Right cardiac atrium (tissue), 5 donors: ENCODE data around the gene CLEC4M. TPM values are rescaled to one million over a fixed set of nuclear protein-coding genes. Genes with fewer than 3 reads are reported as not detected.
A peak's percentile ranks its signal among the peaks of the same experiment; 100 is the strongest.

Experiments
- ATAC-seq, 2 donors: fragments of 200-7000 bp; cut with Tn5 transposase; one replicate each; pipeline versions ENCODE4 v1.8.0 to v1.9.1; 2020; ENCODE audit warnings: moderate library complexity in 2 of 2, mild to moderate bottlenecking in 1 of 2
- DNase-seq, 3 donors: peaks; one replicate each; pipeline ENCODE4 v3.0.0-alpha.2; 2020
- H3K27ac ChIP-seq: one replicate; pipeline ENCODE4 v1.5.1; 2013; ENCODE audit warnings: mild to moderate bottlenecking, low read length, control low read depth, moderate library complexity
- H3K27me3 ChIP-seq: one replicate; pipeline ENCODE4 v1.6.1; 2013; ENCODE audit not compliant: control insufficient read depth, insufficient read depth
- H3K4me1 ChIP-seq: one replicate; pipeline ENCODE4 v1.6.1; 2013; ENCODE audit warnings: low read length; ENCODE audit not compliant: control insufficient read depth, insufficient read depth
- H3K4me3 ChIP-seq: one replicate; pipeline ENCODE4 v1.5.1; 2013; ENCODE audit warnings: low read length, control low read depth
- H3K9me3 ChIP-seq: one replicate; pipeline ENCODE4 v1.6.1; 2013; ENCODE audit warnings: low read length; ENCODE audit not compliant: control insufficient read depth
- WGBS: extraction: QIAGEN DNeasy Blood & Tissue Kit; methylation state at CpG from one replicate; pipeline ENCODE4 v1.1.7; 2013; 5-methylcytosine and 5-hydroxymethylcytosine counted together
- intact Hi-C, 4 donors: fragments of 100-400 bp; cut with DNase I; formaldehyde crosslinking; loops; one replicate each; pipeline versions ENCODE4 v1.11.0 to v1.14.0; 2022 to 2023
- long read RNA-seq, 4 donors: library from polyadenylated mRNA; unstranded; transcript quantifications; one replicate each; pipeline ENCODE4 v2.0.0, GENCODE V29; 2020 to 2021
- polyA plus RNA-seq: library from polyadenylated mRNA; stranded (reverse); fragments of 200-250 nt; gene quantifications from one replicate; pipeline ENCODE4 v1.2.3, GENCODE V29; 2013
- total RNA-seq, 4 donors: library from RNA; stranded (reverse); fragmentation: NEBNext Ultra II Directional; extraction: Animal tissue kit (Norgen Biotek cat#: 25700); gene quantifications; one replicate each; pipeline ENCODE4 v1.2.1, GENCODE V29; 2021
- donor health status: healthy with polysubstance abuse.
- donor health status: DM: no; HTN: yes; CAD: no.
- donor health status: DM: no; HTN: no; CAD: no.
- donor health status: DM: no; HTN: yes; CAD: no; lungs with severe emphysema.
- donor health status: DM: yes; HTN: yes; CAD: no.

The CLEC4M gene, protein sequence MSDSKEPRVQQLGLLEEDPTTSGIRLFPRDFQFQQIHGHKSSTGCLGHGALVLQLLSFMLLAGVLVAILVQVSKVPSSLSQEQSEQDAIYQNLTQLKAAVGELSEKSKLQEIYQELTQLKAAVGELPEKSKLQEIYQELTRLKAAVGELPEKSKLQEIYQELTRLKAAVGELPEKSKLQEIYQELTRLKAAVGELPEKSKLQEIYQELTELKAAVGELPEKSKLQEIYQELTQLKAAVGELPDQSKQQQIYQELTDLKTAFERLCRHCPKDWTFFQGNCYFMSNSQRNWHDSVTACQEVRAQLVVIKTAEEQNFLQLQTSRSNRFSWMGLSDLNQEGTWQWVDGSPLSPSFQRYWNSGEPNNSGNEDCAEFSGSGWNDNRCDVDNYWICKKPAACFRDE
- total RNA-seq (not detected), polyA plus RNA-seq (not detected)
- long read RNA-seq, donor 1: 0 reads
- long read RNA-seq, donor 2: 0 reads
- long read RNA-seq, donor 3: 0 reads
- long read RNA-seq, donor 4: 0 reads

DNA sequence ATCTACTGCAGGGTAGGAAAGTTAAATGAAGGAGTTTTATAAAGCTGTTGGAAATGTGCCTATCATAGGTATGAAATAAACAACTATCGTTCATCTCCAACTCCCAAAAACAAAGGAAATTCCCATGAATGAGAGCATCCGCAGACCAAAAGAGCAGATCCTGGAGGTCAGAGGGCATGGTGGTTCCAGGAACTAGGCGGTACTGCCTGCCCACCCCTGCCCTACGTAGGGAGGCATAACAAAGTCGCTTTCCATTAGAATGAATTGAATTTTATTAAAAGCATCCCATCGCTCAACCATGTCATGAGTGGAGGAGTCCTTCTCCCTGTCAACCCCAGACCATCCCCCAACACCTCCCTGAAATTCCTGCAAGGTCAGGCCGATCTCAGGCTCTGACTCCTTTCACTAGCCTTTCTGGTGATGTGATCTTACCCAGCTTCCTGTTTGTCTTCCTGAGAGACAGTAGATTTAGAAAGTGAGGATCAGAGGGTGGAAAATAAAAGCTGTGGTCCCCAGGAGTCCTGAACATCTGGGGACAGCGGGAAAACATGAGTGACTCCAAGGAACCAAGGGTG lies at the start of gene CLEC4M:
Gene CLEC4M, plus strand, starts transcription at position 525 of the 575 bp plus-strand sequence. Its CDS starts 24 bp downstream, at position 549.
- WGBS: 61% methylated on average over 8 of the region's 8 CpGs
- ATAC-seq: no peak
- Histone ChIP-seq H3K4me1 (no peaks in the 10 kb centered on the region), H3K9me3 (no peaks in the 10 kb centered on the region), H3K27me3 (no peaks in the 10 kb centered on the region), H3K4me3 (no peak within 1 kb of the TSS), H3K27ac (no peak within 1 kb of the TSS)
- intact Hi-C loops: no loop called here
- DNase-seq: no peak

DNA sequence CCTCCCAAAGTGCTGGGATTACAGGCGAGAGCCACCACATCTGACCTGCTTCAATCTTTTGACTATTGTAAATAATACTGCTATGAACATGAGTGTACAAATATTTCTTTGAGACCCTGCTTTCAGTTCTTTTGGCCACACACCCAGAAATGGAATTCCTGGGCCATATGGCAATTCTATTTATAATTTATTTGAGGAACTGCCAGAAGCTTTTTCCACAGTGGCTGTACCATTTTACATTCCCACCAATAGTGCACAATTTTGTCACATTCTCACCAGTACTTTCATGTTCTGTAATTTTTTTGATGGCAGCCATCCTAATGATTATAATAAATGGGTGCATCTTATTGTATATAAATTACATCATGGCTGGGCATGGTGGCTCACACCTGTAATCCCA lies 47.4 kb upstream of the CLEC4M start:
- Histone ChIP-seq H3K4me3 (no peak overlapping the region), H3K4me1 (no peaks in the 10 kb centered on the region), H3K27ac (no peak overlapping the region), H3K27me3 (no peaks in the 10 kb centered on the region), H3K9me3 (peaks cover 1% of the 10 kb centered on the region)
- ATAC-seq: no peak
- DNase-seq: no peak
- WGBS: 88% methylated on average over 1 of the region's 1 CpG
- intact Hi-C loops: no loop called here

DNA sequence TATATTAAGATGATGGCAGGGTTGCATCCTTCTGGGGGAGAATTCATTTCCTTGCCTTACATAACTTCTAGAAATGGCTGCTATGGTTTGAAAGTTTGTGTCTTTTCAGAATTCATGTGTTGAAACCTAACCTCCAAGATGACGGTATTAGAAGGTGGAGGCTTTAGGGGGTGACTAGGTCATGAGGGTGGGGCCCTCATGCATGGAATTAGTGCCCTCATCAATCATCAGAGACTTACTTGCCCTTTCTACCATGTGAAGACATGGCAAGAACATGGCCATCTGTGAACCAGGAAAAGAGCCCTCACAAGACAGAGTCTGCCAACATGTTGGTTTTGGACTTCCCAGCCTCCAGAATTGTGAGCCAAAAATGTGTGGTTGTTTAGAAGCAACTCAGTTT lies 46.3 kb upstream of the CLEC4M start:
- Histone ChIP-seq H3K4me1 (no peaks in the 10 kb centered on the region), H3K9me3 (peaks cover 1% of the 10 kb centered on the region), H3K4me3 (no peak overlapping the region), H3K27ac (no peak overlapping the region), H3K27me3 (no peaks in the 10 kb centered on the region)
- DNase-seq (no peak), ATAC-seq (no peak)
- intact Hi-C loops: no loop called here
- WGBS: 88% methylated on average over 1 of the region's 1 CpG

DNA sequence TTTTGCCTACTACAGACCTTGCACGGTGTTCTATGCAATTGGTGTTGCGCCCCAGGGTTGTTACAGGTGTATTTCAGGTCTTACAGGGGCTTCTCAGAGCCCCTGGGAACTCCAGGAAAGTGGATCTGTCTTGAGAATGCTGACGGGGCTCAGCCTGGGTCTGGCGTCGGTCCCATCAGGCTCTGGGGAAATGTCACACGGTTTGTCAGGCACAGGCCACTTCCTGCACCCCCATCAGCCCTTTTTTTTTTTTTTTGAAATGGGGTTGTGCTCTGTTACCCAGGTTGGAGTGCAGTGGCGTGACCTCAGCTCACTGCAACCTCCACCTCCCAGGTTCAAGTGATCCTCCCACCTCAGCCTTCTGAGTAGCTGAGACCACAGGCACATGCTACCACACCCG lies 44.4 kb upstream of the CLEC4M start:
- H3K9me3 ChIP-seq: peaks cover 1% of the 10 kb centered on the region
- 53% methylated on average over 8 of the region's 8 CpGs for WGBS
- H3K27me3 ChIP-seq: no peaks in the 10 kb centered on the region
- H3K4me1 ChIP-seq: no peaks in the 10 kb centered on the region
- DNase-seq: no peak
- H3K4me3 ChIP-seq: no peak overlapping the region
- no peak for ATAC-seq
- no peak overlapping the region for H3K27ac ChIP-seq
- intact Hi-C loops: no loop called here

DNA sequence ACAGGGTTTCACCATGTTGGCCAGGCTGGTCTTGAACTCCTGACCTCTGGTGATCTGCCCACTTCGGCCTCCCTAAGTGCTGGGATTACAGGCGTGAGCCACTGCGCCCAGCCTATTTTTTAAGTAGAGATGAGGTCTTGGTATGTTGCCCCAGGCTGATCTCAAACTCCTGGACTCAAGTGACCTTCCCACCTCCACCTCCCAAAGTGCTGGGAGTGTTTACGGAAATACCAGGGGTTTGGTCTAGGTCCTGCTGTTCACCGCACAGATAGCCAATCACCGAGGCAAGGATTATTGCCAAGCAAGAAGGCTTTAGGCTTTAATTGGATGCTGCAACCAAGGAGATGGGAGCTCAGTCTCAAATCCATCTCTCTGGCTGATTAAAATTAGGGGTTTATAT lies 42.7 kb upstream of the CLEC4M start:
- H3K4me3 ChIP-seq: no peak overlapping the region
- no peaks in the 10 kb centered on the region for H3K4me1 ChIP-seq
- peaks cover 1% of the 10 kb centered on the region for H3K9me3 ChIP-seq
- 76% methylated on average over 6 of the region's 6 CpGs for WGBS
- intact Hi-C loops: no loop called here
- DNase-seq (no peak), ATAC-seq (no peak)
- H3K27ac ChIP-seq: no peak overlapping the region
- H3K27me3 ChIP-seq: no peaks in the 10 kb centered on the region

DNA sequence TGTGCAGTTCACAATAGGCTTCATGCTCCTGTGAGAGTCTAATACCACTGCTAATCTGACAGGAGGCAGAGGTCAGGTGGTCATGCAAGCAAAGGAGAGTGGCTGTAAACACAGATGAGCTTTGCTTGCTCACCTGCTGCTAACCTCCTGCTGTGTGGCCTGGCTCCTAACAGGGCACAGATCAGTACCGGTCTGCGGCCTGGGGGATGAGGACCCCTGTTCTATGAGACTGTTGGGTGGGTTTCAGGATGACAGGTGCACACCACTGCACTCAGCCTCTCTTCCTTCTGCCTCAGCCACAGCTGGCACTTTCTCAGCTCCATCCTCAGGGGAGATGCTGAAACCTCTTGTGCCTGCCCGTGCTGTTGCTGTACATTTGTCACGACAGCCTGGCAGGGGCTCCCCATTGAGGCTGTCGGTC lies 40.8 kb upstream of the CLEC4M start:
- DNase-seq (no peak), ATAC-seq (no peak)
- H3K4me1 ChIP-seq: no peaks in the 10 kb centered on the region
- H3K27ac ChIP-seq: no peak overlapping the region
- H3K9me3 ChIP-seq: no peaks in the 10 kb centered on the region
- 56% methylated on average over 5 of the region's 5 CpGs for WGBS
- intact Hi-C loops: no loop called here
- H3K27me3 ChIP-seq: no peaks in the 10 kb centered on the region
- H3K4me3 ChIP-seq: no peak overlapping the region

DNA sequence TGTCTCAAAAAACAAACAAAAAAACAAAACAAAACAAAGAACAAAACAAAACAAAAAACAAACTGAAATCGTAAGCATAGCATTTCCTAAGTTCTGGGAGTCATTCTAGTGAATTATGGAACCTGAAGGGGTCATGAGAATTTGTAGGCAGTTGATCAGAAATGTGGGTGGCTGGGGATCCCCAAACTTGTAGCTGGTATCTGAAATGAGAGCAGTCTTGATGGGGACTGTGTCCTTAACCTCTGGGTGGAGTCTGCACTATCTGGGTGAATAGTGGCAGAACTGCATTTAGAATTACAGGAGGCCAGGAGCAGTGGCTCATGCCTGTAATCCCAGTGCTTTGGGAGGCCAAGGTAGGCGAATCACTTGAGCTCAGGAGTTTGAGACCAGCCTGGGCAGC lies 37.3 kb upstream of the CLEC4M start:
- intact Hi-C loops: no loop called here
- Histone ChIP-seq H3K9me3 (no peaks in the 10 kb centered on the region), H3K4me3 (no peak overlapping the region), H3K27me3 (peaks cover 2% of the 10 kb centered on the region), H3K27ac (no peak overlapping the region), H3K4me1 (no peaks in the 10 kb centered on the region)
- WGBS: 48% methylated on average over 2 of the region's 2 CpGs
- ATAC-seq: no peak
- DNase-seq: no peak

DNA sequence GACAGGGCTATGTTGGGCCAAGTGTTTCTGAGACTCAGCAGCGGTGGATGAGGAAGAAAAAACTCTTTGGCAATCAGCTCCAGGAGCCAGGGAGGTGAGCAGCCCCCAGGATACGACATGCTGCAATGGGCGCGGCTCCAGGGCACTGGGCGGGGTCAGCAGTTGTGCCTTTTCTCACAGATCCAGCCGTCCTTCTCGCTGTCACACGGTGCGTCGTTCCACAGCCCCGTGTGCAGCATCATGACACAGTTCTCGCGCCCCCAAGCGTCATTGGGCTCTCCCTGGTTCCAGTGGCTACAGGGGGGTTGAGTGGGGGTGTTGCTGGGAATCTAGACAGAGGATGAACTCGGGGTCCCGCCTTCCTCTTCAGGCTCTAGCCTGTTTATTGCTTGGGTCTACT lies 33.8 kb upstream of the CLEC4M start:
- DNase-seq (peak in 1 of 3 donors; percentile 51), ATAC-seq (no peak)
- Histone ChIP-seq H3K27ac (no peak overlapping the region), H3K4me3 (no peak overlapping the region), H3K9me3 (no peaks in the 10 kb centered on the region), H3K4me1 (no peaks in the 10 kb centered on the region), H3K27me3 (peaks cover 2% of the 10 kb centered on the region)
- intact Hi-C loops: no loop called here
- WGBS: 17% methylated on average over 16 of the region's 16 CpGs

DNA sequence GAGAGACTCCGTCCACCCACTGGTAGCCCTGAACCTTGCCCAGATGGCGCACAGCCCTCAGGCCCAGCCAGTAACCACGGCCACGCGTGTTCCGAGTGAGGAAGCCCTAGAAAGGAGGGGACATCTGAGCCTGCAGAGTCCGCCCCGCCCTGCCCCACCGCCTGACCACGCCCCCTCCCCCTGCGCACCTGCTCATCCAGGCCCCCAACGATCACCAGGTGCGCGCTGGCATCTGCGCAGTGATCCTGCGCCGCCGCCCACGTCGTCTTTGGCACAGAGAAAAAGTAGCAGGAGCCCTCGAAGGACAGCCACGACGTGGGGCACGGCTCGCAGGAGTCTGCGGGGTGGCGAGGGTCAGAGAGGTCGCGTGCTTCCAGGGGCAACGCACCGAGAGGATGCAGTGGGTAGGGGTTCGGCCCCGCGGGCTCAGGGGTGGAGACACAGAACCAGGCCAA lies 33.2 kb upstream of the CLEC4M start:
- peaks cover 2% of the 10 kb centered on the region for H3K27me3 ChIP-seq
- intact Hi-C loops: no loop called here

DNA sequence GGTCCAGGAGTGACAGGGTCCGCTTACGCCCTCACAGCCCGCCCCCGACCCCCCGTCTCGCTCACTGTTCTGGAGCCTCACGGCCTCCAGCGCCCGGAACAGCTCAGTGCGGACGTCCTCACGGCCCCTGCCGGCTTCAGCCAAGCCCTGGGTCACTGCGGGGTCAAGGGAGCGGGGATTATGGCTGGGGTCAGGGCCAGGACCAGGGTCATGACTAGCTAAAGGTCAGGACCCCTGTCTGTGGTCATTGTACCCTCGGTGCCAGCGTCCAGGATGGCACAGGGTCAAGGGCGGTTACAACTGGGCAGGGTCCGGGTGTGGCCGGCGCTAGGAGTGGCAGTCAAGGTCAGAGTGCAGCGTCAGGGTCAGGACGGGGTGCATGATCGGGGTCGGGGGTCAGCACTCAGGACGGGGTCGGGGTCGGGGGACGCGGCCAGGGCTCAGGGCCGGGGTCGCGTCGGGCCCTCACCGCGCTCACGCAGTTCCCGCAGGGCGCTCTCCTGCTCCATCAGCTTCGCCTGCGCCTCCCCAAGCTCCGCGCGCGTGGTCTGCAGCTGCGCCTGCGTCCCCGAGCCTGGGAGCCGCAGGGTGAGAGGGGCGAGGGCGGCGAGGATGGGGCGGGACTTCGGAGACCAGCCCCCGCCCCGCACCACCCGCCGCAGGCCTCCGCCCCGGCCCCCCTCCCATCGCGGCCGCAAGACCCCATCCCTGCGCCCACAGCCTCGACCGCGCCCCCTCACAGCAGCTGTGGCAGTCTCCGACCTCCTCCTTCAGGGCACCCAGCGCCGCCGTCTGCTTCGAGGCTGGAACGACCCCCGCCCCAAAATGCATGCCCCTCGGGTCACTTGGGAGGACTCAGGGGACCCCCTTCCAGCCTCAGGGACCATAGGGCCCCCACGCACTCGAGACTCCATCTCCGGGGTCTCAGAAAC lies 32.5 kb upstream of the CLEC4M start:
- 4% methylated on average over 78 of the region's 78 CpGs for WGBS
- DNase-seq (no peak), ATAC-seq (peak; percentile 16 to 28)
- intact Hi-C loops: no loop called here
- H3K9me3 ChIP-seq: no peaks in the 10 kb centered on the region
- no peaks in the 10 kb centered on the region for H3K4me1 ChIP-seq
- no peak overlapping the region for H3K27ac ChIP-seq
- peaks cover 2% of the 10 kb centered on the region for H3K27me3 ChIP-seq
- H3K4me3 ChIP-seq: no peak overlapping the region

More for the DNA sequence above, 33.2 kb upstream of the CLEC4M start:
- Histone ChIP-seq H3K9me3 (no peaks in the 10 kb centered on the region), H3K4me1 (no peaks in the 10 kb centered on the region), H3K4me3 (no peak overlapping the region), H3K27ac (no peak overlapping the region)
- ATAC-seq (peak in 1 of 2 donors; percentile 20), DNase-seq (no peak)
- 6% methylated on average over 34 of the region's 34 CpGs for WGBS

DNA sequence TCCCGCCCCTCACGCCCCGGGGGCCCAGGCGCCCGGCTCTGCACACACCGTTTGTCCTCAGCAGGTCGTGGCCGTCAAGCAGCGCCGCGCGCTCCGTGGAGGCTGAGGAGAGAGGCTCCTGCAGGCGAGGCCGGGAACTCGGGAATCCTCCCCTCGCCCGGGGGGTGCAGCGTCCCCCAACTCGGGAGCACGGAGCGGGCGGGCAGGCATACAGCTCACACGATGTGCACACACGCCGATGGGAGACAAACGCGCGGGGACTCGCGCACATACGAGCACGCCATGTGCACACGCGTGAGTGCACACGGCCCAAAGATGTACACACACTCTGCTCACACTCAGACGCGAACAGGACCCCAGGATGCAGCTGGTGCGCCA lies 31.8 kb upstream of the CLEC4M start:
- Histone ChIP-seq H3K27me3 (peaks cover 2% of the 10 kb centered on the region), H3K27ac (no peak overlapping the region), H3K4me1 (no peaks in the 10 kb centered on the region), H3K9me3 (no peaks in the 10 kb centered on the region), H3K4me3 (no peak overlapping the region)
- intact Hi-C loops: no loop called here
- DNase-seq: peak in 1 of 3 donors; percentile 58
- 58% methylated on average over 39 of the region's 39 CpGs for WGBS
- ATAC-seq: no peak
